IMR-90 (cell line): Measurements from ENCODE around the gene PCGF6. TPM values are rescaled to one million over a fixed set of nuclear protein-coding genes. Genes with fewer than 3 reads are reported as not detected.

Experiments
- ATAC-seq: fragments of 200-7000 bp; cut with Tn5 transposase; 2 replicates; pipeline ENCODE4 v1.9.1; 2020; ENCODE audit warnings: low read depth, mild to moderate bottlenecking, moderate library complexity
- BruUV-seq: library from RNA; stranded (reverse); fragments of 400-500 nt; replicated peaks from 2 replicates; lab custom pipeline; 2021; lab: Mats Ljungman, UMichigan
- CTCF ChIA-PET: fragments of 300-600 bp; formaldehyde crosslinking; extraction: SDS; loops from one replicate; lab custom pipeline; 2021; ENCODE audit warnings: antibody characterized with exemption; lab: Yijun Ruan, JAX
- POLR2A ChIA-PET: fragments of 300-600 bp; sonication (Branson Sonifier 250); formaldehyde crosslinking; loops from one replicate; lab custom pipeline; 2022; ENCODE audit warnings: antibody characterized with exemption; ENCODE audit not compliant: unreplicated experiment; lab: Charles Lee
- DNase-seq: peaks from one replicate; pipeline ENCODE4 v3.0.0; 2013
- H2AFZ ChIP-seq: replicated peaks from 2 replicates; pipeline ENCODE3; 2013; ENCODE audit warnings: low read length, mild to moderate bottlenecking; ENCODE audit not compliant: poor library complexity
- H2AK5ac ChIP-seq: 2 replicates; pipeline ENCODE4 v1.6.1; 2013; ENCODE audit warnings: low read depth, low read length, inconsistent platforms
- H2AK9ac ChIP-seq: replicated peaks from 2 replicates; pipeline ENCODE3; 2013; ENCODE audit warnings: mild to moderate bottlenecking, low read depth, low read length, moderate library complexity; ENCODE audit not compliant: poor library complexity
- H2BK120ac ChIP-seq: 2 replicates; pipeline ENCODE4 v1.6.1; 2013; ENCODE audit warnings: low read depth, low read length, inconsistent platforms
- H2BK15ac ChIP-seq: 3 replicates; pipeline ENCODE4 v1.6.1; 2013; ENCODE audit warnings: low read depth, low read length, inconsistent platforms
- H2BK20ac ChIP-seq: 2 replicates; pipeline ENCODE4 v1.6.1; 2013; ENCODE audit warnings: low read depth, mild to moderate bottlenecking, inconsistent platforms, low read length, moderate library complexity
- H2BK5ac ChIP-seq: 2 replicates; pipeline ENCODE4 v1.6.1; 2013; ENCODE audit warnings: mild to moderate bottlenecking, low read depth, low read length, inconsistent platforms; ENCODE audit not compliant: poor library complexity, severe bottlenecking
- H3K14ac ChIP-seq: replicated peaks from 2 replicates; pipeline ENCODE4 v1.6.1; 2013; ENCODE audit warnings: low read depth, low read length, inconsistent platforms
- H3K18ac ChIP-seq: 2 replicates; pipeline ENCODE4 v1.6.1; 2013; ENCODE audit warnings: low read depth, low read length, control low read depth
- H3K23ac ChIP-seq: 2 replicates; pipeline ENCODE4 v1.6.1; 2013; ENCODE audit warnings: low read depth, low read length, inconsistent platforms
- H3K27ac ChIP-seq: 2 replicates; pipeline ENCODE4 v1.5.1; 2013; ENCODE audit warnings: mild to moderate bottlenecking, control low read depth, low read length; ENCODE audit not compliant: insufficient read depth
- H3K27me3 ChIP-seq: 2 replicates; pipeline ENCODE4 v1.6.1; 2013; ENCODE audit warnings: low read length; ENCODE audit not compliant: control insufficient read depth, insufficient read depth
- H3K36me3 ChIP-seq: 2 replicates; pipeline ENCODE4 v1.6.1; 2013; ENCODE audit warnings: low read length, mixed read lengths; ENCODE audit not compliant: control insufficient read depth, insufficient read depth
- H3K4ac ChIP-seq: 2 replicates; pipeline ENCODE4 v1.6.1; 2013; ENCODE audit warnings: low read depth, low read length, inconsistent platforms
- H3K4me1 ChIP-seq: 2 replicates; pipeline ENCODE4 v1.6.1; 2013; ENCODE audit warnings: low read length, mixed read lengths; ENCODE audit not compliant: control insufficient read depth, insufficient read depth
- H3K4me2 ChIP-seq: 2 replicates; pipeline ENCODE4 v1.6.1; 2013; ENCODE audit warnings: low read depth, mild to moderate bottlenecking, control low read depth, low read length, moderate library complexity
- H3K4me3 ChIP-seq: 2 replicates; pipeline ENCODE4 v1.5.1; 2013; ENCODE audit warnings: low read depth, mild to moderate bottlenecking, control low read depth, low read length, moderate library complexity; ENCODE audit not compliant: insufficient read depth
- H3K56ac ChIP-seq: 2 replicates; pipeline ENCODE4 v1.6.1; 2013; ENCODE audit warnings: low read length, inconsistent platforms; ENCODE audit not compliant: insufficient read depth; ENCODE audit errors: extremely low read depth
- H3K79me1 ChIP-seq, 2 experiments: 2 replicates each; pipeline ENCODE4 v1.6.1; 2013; ENCODE audit warnings: low read length in 2 of 2, inconsistent platforms in 1 of 2, low read depth in 1 of 2
- H3K9ac ChIP-seq: 2 replicates; pipeline ENCODE4 v1.6.1; 2013; ENCODE audit warnings: low read depth, low read length, control low read depth
- H3K9me1 ChIP-seq: 2 replicates; pipeline ENCODE4 v1.6.1; 2013; ENCODE audit warnings: low read length, inconsistent platforms; ENCODE audit not compliant: insufficient read depth
- H3K9me3 ChIP-seq: 2 replicates; pipeline ENCODE4 v1.6.1; 2013; ENCODE audit warnings: low read length; ENCODE audit not compliant: control insufficient read depth, insufficient read depth
- H4K20me1 ChIP-seq: 2 replicates; pipeline ENCODE4 v1.6.1; 2013; ENCODE audit warnings: low read length, inconsistent platforms; ENCODE audit not compliant: insufficient read depth
- H4K5ac ChIP-seq: 2 replicates; pipeline ENCODE4 v1.6.1; 2013; ENCODE audit warnings: mild to moderate bottlenecking, low read depth, low read length, control low read depth
- H4K8ac ChIP-seq, 2 experiments: 2 replicates each; pipeline ENCODE4 v1.6.1; 2013; ENCODE audit warnings: low read depth in 2 of 2, low read length in 2 of 2, control low read depth in 1 of 2, inconsistent platforms in 1 of 2
- H4K91ac ChIP-seq: 2 replicates; pipeline ENCODE4 v1.6.1; 2013; ENCODE audit warnings: low read depth, low read length, inconsistent platforms; ENCODE audit not compliant: insufficient read depth
- BHLHE40 ChIP-seq: fragments of 150-350 bp; IDR thresholded peaks from 2 replicates; pipeline ENCODE4 v1.6.1; 2016; ENCODE audit warnings: mild to moderate bottlenecking, low read depth, low read length
- CEBPB ChIP-seq: IDR thresholded peaks from 2 replicates; pipeline ENCODE4 v1.6.1; 2012; ENCODE audit warnings: low read depth, low read length, improper control_type of control experiment
- FOS ChIP-seq: fragments of 150-350 bp; IDR thresholded peaks from 2 replicates; pipeline ENCODE4 v1.6.1; 2016; ENCODE audit warnings: low read depth, low read length
- MAZ ChIP-seq: IDR thresholded peaks from 2 replicates; pipeline ENCODE4 v1.6.1; 2012; ENCODE audit warnings: low read depth, mild to moderate bottlenecking, low read length, improper control_type of control experiment, moderate library complexity, borderline replicate concordance
- NFE2L2 ChIP-seq: fragments of 150-350 bp; IDR thresholded peaks from 2 replicates; pipeline ENCODE4 v1.6.1; 2016; ENCODE audit warnings: low read depth, mild to moderate bottlenecking, low read length
- POLR2A ChIP-seq: IDR thresholded peaks from 2 replicates; pipeline ENCODE4 v1.6.1; 2012; ENCODE audit warnings: mild to moderate bottlenecking, low read depth, low read length
- RAD21 ChIP-seq: IDR thresholded peaks from 2 replicates; pipeline ENCODE4 v1.6.1; 2012; ENCODE audit warnings: low read length, improper control_type of control experiment
- RCOR1 ChIP-seq: IDR thresholded peaks from 2 replicates; pipeline ENCODE4 v1.6.1; 2012; ENCODE audit warnings: mild to moderate bottlenecking, low read length, improper control_type of control experiment; ENCODE audit not compliant: insufficient replicate concordance
- SMC3 ChIP-seq: fragments of 150-350 bp; IDR thresholded peaks from 2 replicates; pipeline ENCODE4 v1.6.1; 2016; ENCODE audit warnings: low read depth, mild to moderate bottlenecking, antibody characterized with exemption, low read length, moderate library complexity
- WGBS, 2 experiments: methylation state at CpG; one replicate each; pipeline versions ENCODE4 v1.1.5 to v1.1.7; 2013; ENCODE audit warnings: missing lambda C conversion rate in 2 of 2; ENCODE audit not compliant: insufficient read length in 1 of 2; ENCODE audit errors: extremely low coverage in 2 of 2; 5-methylcytosine and 5-hydroxymethylcytosine counted together
- dilution Hi-C: fragments of 300-500 bp; cut with HindIII; formaldehyde crosslinking; loops from one replicate; pipeline ENCODE4 v1.14.3; 2018; ENCODE audit warnings: low sequenced_read_pairs; ENCODE audit not compliant: unreplicated experiment
- in situ Hi-C: fragments of 300-500 bp; cut with MboI; formaldehyde crosslinking; loops from 3 replicates; pipeline ENCODE4 v1.14.3; 2019; ENCODE audit warnings: low sequenced_read_pairs, inconsistent platforms, mixed read lengths
- intact Hi-C: fragments of 100-400 bp; cut with micrococcal nuclease; formaldehyde crosslinking; loops from 2 replicates; pipeline ENCODE4 v1.10.0; 2022
- polyA plus RNA-seq, 3 experiments: library from polyadenylated mRNA; depleted of rRNA; stranded (reverse); fragments of >200 nt; gene quantifications; 2 replicates each; pipeline ENCODE4 v1.2.3, GENCODE V29; 2012; ENCODE audit warnings: low replicate concordance in 1 of 3
- total RNA-seq: library from RNA; depleted of rRNA; stranded (reverse); fragments of >200 nt; gene quantifications from 2 replicates; pipeline ENCODE4 v1.2.3, GENCODE V29; 2012

The PCGF6 gene
- total and polyA plus RNA-seq, 2 of the 4 experiments (the other 2 are of a cell fraction): 4.9 to 6.5 TPM

- POLR2A ChIA-PET: no interaction called here
- H3K27ac ChIP-seq: no peak overlapping the region
- dilution Hi-C loops: no loop called here
Measured at GRCh38 chr10:103256613-103257012, 94.3 kb downstream of the PCGF6 start.

More at GRCh38 chr10:103256613-103257012, 94.3 kb downstream of the PCGF6 start:
- Histone ChIP-seq H2BK15ac (no peak overlapping the region), H2AK5ac (no peak overlapping the region), H3K14ac (no peak overlapping the region), H4K8ac (no peak overlapping the region), H2AK9ac (no peak overlapping the region), H3K79me1 (no peaks in the 10 kb centered on the region), H3K9me3 (peaks cover 2% of the 10 kb centered on the region; the same call in 1 of the 2 replicates), H3K36me3 (no peaks in the 10 kb centered on the region), H3K18ac (no peak overlapping the region), H3K4me3 (no peak overlapping the region), H2AFZ (no peak overlapping the region), H4K91ac (no peak overlapping the region), H2BK120ac (no peak overlapping the region), H3K23ac (no peak overlapping the region), H3K4me1 (no peaks in the 10 kb centered on the region), H3K9me1 (0 out of 2 replicates have a peak, but pooled peaks cover 3% of the 10 kb centered on the region), H2BK20ac (no peak overlapping the region), H3K27me3 (no peaks in the 10 kb centered on the region), H3K4ac (no peak overlapping the region), H3K9ac (no peak overlapping the region), H4K20me1 (no peaks in the 10 kb centered on the region), H3K4me2 (no peak overlapping the region), H4K5ac (no peak overlapping the region), H2BK5ac (no peak overlapping the region), H3K56ac (no peak overlapping the region)
- in situ Hi-C loops: no loop called here
- BruUV-seq: no TSS peak
- intact Hi-C loops: no loop called here
- WGBS, 2 experiments: no CpG with 5 or more reads among the region's 1 CpG
- CTCF ChIA-PET: no interaction called here
- TF ChIP-seq FOS (no peak), POLR2A (no peak), SMC3 (no peak), MAZ (no peak), NFE2L2 (no peak), RAD21 (no peak), RCOR1 (no peak), BHLHE40 (no peak), CEBPB (no peak)
- DNase-seq (no peak), ATAC-seq (no peak)
